ENCODE results near the gene MAD2L2. TPM values are rescaled to one million over a fixed set of nuclear protein-coding genes. Genes with fewer than 3 reads are reported as not detected.

MAD2L2 gene
- total and polyA plus RNA-seq, 9 of the 15 experiments (the other 6 are each of a cell fraction or from before 2014, with no cell fraction given), result 12.4 to 286 (median 143) TPM

GRCh38 chr1:11671544-11672286 lies 9.2 kb downstream of the MAD2L2 start (continued):
- TF ChIP-seq ZNF512 (tag; IDR thresholded peaks at IDR 0.05) (no peak), CBX2 (IDR thresholded peaks at IDR 0.05; ENCODE audit: insufficient read depth, low read length, poor library complexity, severe bottlenecking) (no peak), CCNT2 (IDR thresholded peaks at IDR 0.05; ENCODE audit: borderline replicate concordance, extremely low read depth, insufficient read length, low read depth, low read length) (peak; percentile 93), IRF1 (CRISPR knock-in tag; IDR thresholded peaks at IDR 0.05; ENCODE audit: borderline replicate concordance) (no peak), FOXA1 (IDR thresholded peaks at IDR 0.05; ENCODE audit: borderline replicate concordance) (no peak), MIER1 (IDR thresholded peaks at IDR 0.05; ENCODE audit: low read depth) (no peak), SLC30A9 (CRISPR knock-in tag; IDR thresholded peaks at IDR 0.05) (no peak), DIDO1 (tag; IDR thresholded peaks at IDR 0.05; ENCODE audit: low read depth) (no peak), MAFF (IDR thresholded peaks at IDR 0.05; ENCODE audit: low read length) (no peak), POLR2A (conservative IDR thresholded peaks at IDR 0.05) (peak; percentile 53), MYC (IDR thresholded peaks at IDR 0.05; ENCODE audit: low read depth, low read length) (peak; percentile 65), MYC (CRISPR knock-in tag; IDR thresholded peaks at IDR 0.05; ENCODE audit: borderline replicate concordance, low read depth) (0 out of 2 replicates have a peak, but pooled peaks have one; percentile 33), EZH2 (IDR thresholded peaks at IDR 0.05; ENCODE audit: borderline replicate concordance, low read depth, low read length) (no peak), HDGF (IDR thresholded peaks at IDR 0.05) (no peak), DPF2 (IDR thresholded peaks at IDR 0.05) (peak; percentile 88), MBD2 (IDR thresholded peaks at IDR 0.05; ENCODE audit: borderline replicate concordance, low read depth) (no peak), TARDBP (IDR thresholded peaks at IDR 0.05) (peak; percentile 51; the same call in 1 of the 2 replicates), GABPB1 (CRISPR knock-in tag; IDR thresholded peaks at IDR 0.05) (peak; percentile 45; the same call in 1 of the 2 replicates), HDAC2 (IDR thresholded peaks at IDR 0.05) (peak; percentile 86), SRSF7 (optimal IDR thresholded peaks at IDR 0.05; ENCODE audit: low read depth, low read length) (no peak), HDAC8 (tag; IDR thresholded peaks at IDR 0.05) (no peak), TCF7L2 (IDR thresholded peaks at IDR 0.05; ENCODE audit: low read depth, low read length) (no peak), FOXJ3 (CRISPR knock-in tag; IDR thresholded peaks at IDR 0.05) (no peak)
- TF ChIP-seq, protein P1, sequence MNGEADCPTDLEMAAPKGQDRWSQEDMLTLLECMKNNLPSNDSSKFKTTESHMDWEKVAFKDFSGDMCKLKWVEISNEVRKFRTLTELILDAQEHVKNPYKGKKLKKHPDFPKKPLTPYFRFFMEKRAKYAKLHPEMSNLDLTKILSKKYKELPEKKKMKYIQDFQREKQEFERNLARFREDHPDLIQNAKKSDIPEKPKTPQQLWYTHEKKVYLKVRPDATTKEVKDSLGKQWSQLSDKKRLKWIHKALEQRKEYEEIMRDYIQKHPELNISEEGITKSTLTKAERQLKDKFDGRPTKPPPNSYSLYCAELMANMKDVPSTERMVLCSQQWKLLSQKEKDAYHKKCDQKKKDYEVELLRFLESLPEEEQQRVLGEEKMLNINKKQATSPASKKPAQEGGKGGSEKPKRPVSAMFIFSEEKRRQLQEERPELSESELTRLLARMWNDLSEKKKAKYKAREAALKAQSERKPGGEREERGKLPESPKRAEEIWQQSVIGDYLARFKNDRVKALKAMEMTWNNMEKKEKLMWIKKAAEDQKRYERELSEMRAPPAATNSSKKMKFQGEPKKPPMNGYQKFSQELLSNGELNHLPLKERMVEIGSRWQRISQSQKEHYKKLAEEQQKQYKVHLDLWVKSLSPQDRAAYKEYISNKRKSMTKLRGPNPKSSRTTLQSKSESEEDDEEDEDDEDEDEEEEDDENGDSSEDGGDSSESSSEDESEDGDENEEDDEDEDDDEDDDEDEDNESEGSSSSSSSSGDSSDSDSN (IDR thresholded peaks at IDR 0.05; ENCODE audit: borderline replicate concordance in 1 of 2, low read depth in 2 of 2, low read length in 2 of 2), result no peak
